Loucy (cell line): ENCODE measurements around the gene C12orf75.

Source experiments
- CTCF ChIP-seq: fragments of 200-600 bp; sonication (generic); conservative IDR thresholded peaks from 2 replicates; pipeline ENCODE4 v1.5.1; 2014; ENCODE audit warnings: mild to moderate bottlenecking, antibody characterized with exemption, low read length
- EZH2phosphoT487 ChIP-seq: fragments of 200-600 bp; IDR thresholded peaks from 2 replicates; pipeline ENCODE4 v1.6.1; 2018; ENCODE audit warnings: antibody characterized with exemption, mild to moderate bottlenecking, moderate library complexity, borderline replicate concordance

DNA sequence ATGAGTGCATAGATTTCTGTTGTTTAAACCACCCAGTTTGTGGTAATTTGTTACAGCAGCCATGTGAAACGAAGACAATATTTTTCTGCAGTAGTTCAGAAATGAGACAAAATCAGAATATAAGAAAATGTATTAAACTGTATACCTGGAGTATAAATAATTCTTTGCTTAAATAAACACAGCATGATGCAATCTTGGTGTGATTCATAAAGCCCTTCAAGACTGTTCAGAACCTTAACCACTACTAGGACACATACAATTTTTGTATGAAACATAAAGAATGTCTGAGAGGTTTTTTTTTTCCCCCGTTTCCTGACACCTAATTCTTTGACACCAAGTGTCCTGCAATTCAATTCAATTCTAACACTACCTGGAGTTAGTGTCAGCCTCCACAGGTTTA lies 10.5 kb downstream of the C12orf75 start:
- TF ChIP-seq CTCF, result no peak
- no peak for TF ChIP-seq EZH2phosphoT487
